Brain microvascular endothelial cell (primary cell): Measurements from ENCODE around the gene CTSC.

ENCODE experiments used
- DNase-seq: peaks from one replicate; pipeline ENCODE4 v3.0.0-alpha.2; 2020
- H3K27ac ChIP-seq: fragments of 250-450 bp; sonication (Bioruptor Pico); 2 replicates; pipeline ENCODE4 v1.5.1; 2020; ENCODE audit warnings: mild to moderate bottlenecking, moderate library complexity
- H3K27me3 ChIP-seq: fragments of 250-450 bp; sonication (Bioruptor Pico); replicated peaks from 2 replicates; pipeline ENCODE4 v1.5.1; 2020; ENCODE audit warnings: mild to moderate bottlenecking
- H3K36me3 ChIP-seq: fragments of 250-450 bp; sonication (Bioruptor Pico); replicated peaks from 2 replicates; pipeline ENCODE4 v1.5.1; 2020; ENCODE audit warnings: mild to moderate bottlenecking
- H3K4me3 ChIP-seq: 2 replicates; pipeline ENCODE4 v1.5.1; 2011; ENCODE audit warnings: low read depth, mild to moderate bottlenecking, control low read depth, low read length, moderate library complexity
- CTCF ChIP-seq: IDR thresholded peaks from 2 replicates; pipeline ENCODE4 v1.5.1; 2011; ENCODE audit warnings: low read depth, mild to moderate bottlenecking, moderate library complexity, low read length, control low read depth, inconsistent platforms; ENCODE audit errors: missing control alignments
- in situ Hi-C: cut with HindIII; loops from 2 replicates; pipeline ENCODE4 v1.10.0; 2017; ENCODE audit warnings: low sequenced_read_pairs, low pct_ligation_motif_present

CTSC gene

GRCh38 chr11:88275636-88276035 is 61.9 kb downstream of the CTSC start:
- no peak for TF ChIP-seq CTCF
- Histone ChIP-seq H3K27ac (no peak overlapping the region), H3K27me3 (no peaks in the 10 kb centered on the region), H3K36me3 (no peaks in the 10 kb centered on the region), H3K4me3 (no peak overlapping the region)
- DNase-seq, result no peak
- in situ Hi-C loops, result no loop called here

- in situ Hi-C loops, result no loop called here
- no peak for DNase-seq
- H3K36me3 ChIP-seq, result no peaks in the 10 kb centered on the region
- no peaks in the 10 kb centered on the region for H3K27me3 ChIP-seq
- no peak for TF ChIP-seq CTCF
- H3K27ac ChIP-seq, result no peak overlapping the region
- no peak overlapping the region for H3K4me3 ChIP-seq
Measured at GRCh38 chr11:88266919-88267318, 70.6 kb downstream of the CTSC start.

- Histone ChIP-seq H3K27me3 (no peaks in the 10 kb centered on the region), H3K36me3 (no peaks in the 10 kb centered on the region), H3K4me3 (no peak overlapping the region), H3K27ac (no peak overlapping the region)
- TF ChIP-seq CTCF, result no peak
- DNase-seq, result no peak
- in situ Hi-C loops, result no loop called here
Measured at GRCh38 chr11:88266157-88266556, 71.4 kb downstream of the CTSC start.

- in situ Hi-C loops, result no loop called here
Measured at GRCh38 chr11:88259431-88259830, 78.1 kb downstream of the CTSC start.

GRCh38 chr11:88252208-88252607 is 85.3 kb downstream of the CTSC start:
- Histone ChIP-seq H3K36me3 (no peaks in the 10 kb centered on the region), H3K27me3 (no peaks in the 10 kb centered on the region), H3K27ac (no peak overlapping the region), H3K4me3 (no peak overlapping the region)
- in situ Hi-C loops, result no loop called here
- no peak for TF ChIP-seq CTCF
- no peak for DNase-seq

More at GRCh38 chr11:88259431-88259830, 78.1 kb downstream of the CTSC start:
- H3K36me3 ChIP-seq, result no peaks in the 10 kb centered on the region
- DNase-seq, result no peak
- H3K27me3 ChIP-seq, result no peaks in the 10 kb centered on the region
- no peak overlapping the region for H3K4me3 ChIP-seq
- TF ChIP-seq CTCF, result no peak
- no peak overlapping the region for H3K27ac ChIP-seq

GRCh38 chr11:88250566-88251242 is 86.8 kb downstream of the CTSC start:
- DNase-seq, result no peak
- TF ChIP-seq CTCF, result no peak
- H3K4me3 ChIP-seq, result no peak overlapping the region
- no peak overlapping the region for H3K27ac ChIP-seq
- no peaks in the 10 kb centered on the region for H3K36me3 ChIP-seq
- H3K27me3 ChIP-seq, result no peaks in the 10 kb centered on the region
- in situ Hi-C loops, result no loop called here
